SK-N-SH treated with all-trans-retinoic acid at 6 μM for 48 hours (cell line): ENCODE results near the gene AKAP9.
A peak's percentile ranks its signal among the peaks of the same experiment; 100 is the strongest.

ENCODE experiments used
- ATAC-seq: fragments of 200-7000 bp; cut with Tn5 transposase; 3 replicates; pipeline ENCODE4 v1.9.1; 2020; ENCODE audit warnings: mild to moderate bottlenecking, moderate library complexity
- CSRNP3 ChIP-seq: fragments of 250-450 bp; sonication (Bioruptor Pico); IDR thresholded peaks from 2 replicates; pipeline ENCODE4 v1.5.1; 2021; ENCODE audit warnings: mild to moderate bottlenecking, moderate library complexity
- GLIS3 ChIP-seq: fragments of 250-450 bp; sonication (Bioruptor Pico); IDR thresholded peaks from 2 replicates; pipeline ENCODE4 v1.5.0; 2020; ENCODE audit warnings: mild to moderate bottlenecking, moderate library complexity
- PATZ1 ChIP-seq: fragments of 250-450 bp; sonication (Bioruptor Pico); IDR thresholded peaks from 2 replicates; pipeline ENCODE4 v1.8.0; 2020; ENCODE audit warnings: mild to moderate bottlenecking, moderate library complexity, borderline replicate concordance
- POU6F1 ChIP-seq: fragments of 250-450 bp; sonication (Bioruptor Pico); IDR thresholded peaks from 2 replicates; pipeline ENCODE4 v1.8.0; 2021; ENCODE audit warnings: low read depth, mild to moderate bottlenecking, moderate library complexity, borderline replicate concordance
- TSHZ2 ChIP-seq: fragments of 250-450 bp; sonication (Bioruptor Pico); IDR thresholded peaks from 2 replicates; pipeline ENCODE4 v1.5.0; 2020; ENCODE audit warnings: mild to moderate bottlenecking, moderate library complexity
- ZNF565 ChIP-seq: fragments of 450-650 bp; formaldehyde crosslinking; conservative IDR thresholded peaks from 2 replicates; pipeline ENCODE4 v1.5.0; 2020; ENCODE audit warnings: low read depth, mild to moderate bottlenecking, moderate library complexity

AKAP9 gene

GRCh38 chr7:92158660-92159575, 218.3 kb downstream of the AKAP9 start:
- ATAC-seq: peak; percentile 88
- TF ChIP-seq GLIS3 (no peak), TSHZ2 (no peak), CSRNP3 (CRISPR knock-in tag) (no peak), POU6F1 (CRISPR knock-in tag) (no peak), ZNF565 (CRISPR knock-in tag) (no peak), PATZ1 (CRISPR knock-in tag) (no peak)
